DND-41 (cell line): Measurements from ENCODE around the gene TTPAL.

ENCODE experiments used
- ATAC-seq: fragments of 200-7000 bp; cut with Tn5 transposase; 3 replicates; pipeline ENCODE4 v1.9.1; 2021; ENCODE audit warnings: low read depth; ENCODE audit not compliant: insufficient read depth
- DNase-seq: peaks from one replicate; pipeline ENCODE4 v3.0.0-alpha.2; 2020
- H2AFZ ChIP-seq: 2 replicates; pipeline ENCODE4 v1.6.0; 2012; ENCODE audit warnings: low read depth, low read length
- H3K27ac ChIP-seq: 2 replicates; pipeline ENCODE4 v1.5.1; 2012; ENCODE audit warnings: low read length, inconsistent platforms
- H3K27me3 ChIP-seq: fragments of 200-600 bp; sonication (generic); 2 replicates; pipeline ENCODE4 v1.6.0; 2012; ENCODE audit warnings: low read length, mild to moderate bottlenecking, inconsistent platforms; ENCODE audit not compliant: insufficient read depth, poor library complexity
- H3K36me3 ChIP-seq: 2 replicates; pipeline ENCODE4 v1.5.1; 2012; ENCODE audit warnings: low read length, inconsistent platforms; ENCODE audit not compliant: insufficient read depth
- H3K4me1 ChIP-seq: 2 replicates; pipeline ENCODE4 v1.5.1; 2012; ENCODE audit warnings: mild to moderate bottlenecking, low read length; ENCODE audit not compliant: insufficient read depth
- H3K4me2 ChIP-seq: 2 replicates; pipeline ENCODE4 v1.6.0; 2012; ENCODE audit warnings: mild to moderate bottlenecking, moderate library complexity, low read length, inconsistent platforms; ENCODE audit not compliant: insufficient read depth
- H3K4me3 ChIP-seq, 2 experiments: fragments of 200-600 bp in 1 of 2; shearing (Covaris generic) in 1 of 2; 2 replicates each; pipeline ENCODE4 v1.5.1; 2012 to 2016; ENCODE audit warnings: inconsistent platforms in 2 of 2, low read length in 2 of 2, mild to moderate bottlenecking in 2 of 2, low read depth in 1 of 2, moderate library complexity in 1 of 2
- H3K79me2 ChIP-seq: 2 replicates; pipeline ENCODE4 v1.6.0; 2012; ENCODE audit warnings: low read length, inconsistent platforms; ENCODE audit not compliant: insufficient read depth
- H3K9ac ChIP-seq: 2 replicates; pipeline ENCODE4 v1.6.0; 2012; ENCODE audit warnings: low read depth, mild to moderate bottlenecking, inconsistent platforms, low read length, moderate library complexity
- H3K9me3 ChIP-seq: 2 replicates; pipeline ENCODE4 v1.5.1; 2012; ENCODE audit warnings: low read length, moderate library complexity, mild to moderate bottlenecking, inconsistent platforms; ENCODE audit not compliant: insufficient read depth, severe bottlenecking
- H4K20me1 ChIP-seq: 2 replicates; pipeline ENCODE4 v1.6.0; 2012; ENCODE audit warnings: low read length; ENCODE audit not compliant: insufficient read depth
- CTCF ChIP-seq: IDR thresholded peaks from 2 replicates; pipeline ENCODE4 v1.5.1; 2012; ENCODE audit warnings: borderline replicate concordance, low read length, moderate library complexity, mild to moderate bottlenecking; ENCODE audit not compliant: poor library complexity, severe bottlenecking; ENCODE audit errors: extremely low read depth
- EZH2 ChIP-seq: IDR thresholded peaks from 3 replicates; pipeline ENCODE4 v1.6.1; 2012; ENCODE audit warnings: borderline replicate concordance, low read depth, mild to moderate bottlenecking, moderate library complexity, low read length, inconsistent platforms; ENCODE audit not compliant: severe bottlenecking

The TTPAL gene

GRCh38 chr20:44537993-44538392 lies 62.3 kb downstream of the TTPAL start:
- H3K27ac ChIP-seq, result no peak overlapping the region
- ATAC-seq, result no peak
- no peak for TF ChIP-seq EZH2
- TF ChIP-seq CTCF, result no peak
- H3K36me3 ChIP-seq, result no peaks in the 10 kb centered on the region
- no peaks in the 10 kb centered on the region for H3K79me2 ChIP-seq
- no peak for DNase-seq
- H3K4me2 ChIP-seq, result no peak overlapping the region
- H3K27me3 ChIP-seq, result peaks cover 17% of the 10 kb centered on the region
- no peak overlapping the region for H2AFZ ChIP-seq
- H3K9ac ChIP-seq, result no peak overlapping the region
- no peaks in the 10 kb centered on the region for H4K20me1 ChIP-seq
- H3K4me3 ChIP-seq, result no peak overlapping the region
- H3K4me1 ChIP-seq, result 0 out of 2 replicates have a peak, but pooled peaks cover 4% of the 10 kb centered on the region
- H3K9me3 ChIP-seq, result no peaks in the 10 kb centered on the region

- no peak for DNase-seq
- H3K9ac ChIP-seq, result no peak overlapping the region
- no peaks in the 10 kb centered on the region for H3K79me2 ChIP-seq
- ATAC-seq, result no peak
- H3K4me1 ChIP-seq, result no peaks in the 10 kb centered on the region
- no peaks in the 10 kb centered on the region for H4K20me1 ChIP-seq
- no peak overlapping the region for H2AFZ ChIP-seq
- no peak overlapping the region for H3K4me2 ChIP-seq
- no peaks in the 10 kb centered on the region for H3K9me3 ChIP-seq
- H3K4me3 ChIP-seq, result no peak overlapping the region
- no peaks in the 10 kb centered on the region for H3K36me3 ChIP-seq
- no peak for TF ChIP-seq CTCF
- TF ChIP-seq EZH2, result no peak
- no peak overlapping the region for H3K27ac ChIP-seq
- peaks cover 6% of the 10 kb centered on the region for H3K27me3 ChIP-seq
Observed at GRCh38 chr20:44540834-44541233, 65.2 kb downstream of the TTPAL start.

- Histone ChIP-seq H3K27ac (no peak overlapping the region), H3K27me3 (peaks cover 2% of the 10 kb centered on the region), H4K20me1 (no peaks in the 10 kb centered on the region), H3K79me2 (no peaks in the 10 kb centered on the region), H3K9me3 (no peaks in the 10 kb centered on the region), H3K4me3 (no peak overlapping the region), H3K4me2 (no peak overlapping the region), H3K4me1 (no peaks in the 10 kb centered on the region), H2AFZ (no peak overlapping the region), H3K9ac (no peak overlapping the region), H3K36me3 (no peaks in the 10 kb centered on the region)
- ATAC-seq (no peak), DNase-seq (no peak)
- no peak for TF ChIP-seq CTCF
- TF ChIP-seq EZH2, result no peak
Observed at GRCh38 chr20:44541992-44542391, 66.3 kb downstream of the TTPAL start.

GRCh38 chr20:44542890-44543289 lies 67.2 kb downstream of the TTPAL start:
- Histone ChIP-seq H3K27me3 (peaks cover 4% of the 10 kb centered on the region), H3K27ac (no peak overlapping the region), H2AFZ (no peak overlapping the region), H3K4me1 (no peaks in the 10 kb centered on the region), H4K20me1 (no peaks in the 10 kb centered on the region), H3K4me2 (no peak overlapping the region), H3K4me3 (no peak overlapping the region), H3K9ac (no peak overlapping the region), H3K9me3 (no peaks in the 10 kb centered on the region), H3K79me2 (no peaks in the 10 kb centered on the region), H3K36me3 (no peaks in the 10 kb centered on the region)
- DNase-seq, result no peak
- ATAC-seq, result no peak
- no peak for TF ChIP-seq CTCF
